CD8-positive, alpha-beta memory T cell (primary cell): ENCODE data around the gene HDGFL2. TPM values are rescaled to one million over a fixed set of nuclear protein-coding genes. Genes with fewer than 3 reads are reported as not detected.
A peak's percentile ranks its signal among the peaks of the same experiment; 100 is the strongest.

Experiments used
- CTCF ChIA-PET: fragments of 350-600 bp; sonication (Branson Sonifier 250); formaldehyde crosslinking; loops from one replicate; lab custom pipeline; 2021; ENCODE audit warnings: antibody characterized with exemption; lab: Charles Lee
- POLR2A ChIA-PET: fragments of 350-600 bp; sonication (Branson Sonifier 250); formaldehyde crosslinking; loops from one replicate; lab custom pipeline; 2021; ENCODE audit warnings: antibody characterized with exemption; lab: Charles Lee
- DNase-seq, 5 donors: peaks; one replicate each; pipeline versions ENCODE4 v3.0.0 to v3.0.0-alpha.2; 2020 to 2022; ENCODE audit warnings: mixed read lengths in 1 of 5
- H3K27ac ChIP-seq: one replicate; pipeline ENCODE4 v1.7.0; 2013; ENCODE audit warnings: low read depth, mild to moderate bottlenecking, low read length, moderate library complexity
- H3K27me3 ChIP-seq: 2 replicates; pipeline ENCODE4 v1.7.0; 2013; ENCODE audit warnings: low read length, mild to moderate bottlenecking; ENCODE audit not compliant: insufficient read depth, poor library complexity, severe bottlenecking
- H3K36me3 ChIP-seq: 2 replicates; pipeline ENCODE4 v1.7.0; 2013; ENCODE audit warnings: mild to moderate bottlenecking, low read length, moderate library complexity; ENCODE audit not compliant: insufficient read depth
- H3K4me1 ChIP-seq: 2 replicates; pipeline ENCODE4 v1.7.0; 2013; ENCODE audit warnings: mild to moderate bottlenecking, low read length, moderate library complexity; ENCODE audit not compliant: insufficient read depth
- H3K4me3 ChIP-seq: 2 replicates; pipeline ENCODE4 v1.7.0; 2013; ENCODE audit warnings: mild to moderate bottlenecking, low read length
- H3K9me3 ChIP-seq: 2 replicates; pipeline ENCODE4 v1.7.0; 2013; ENCODE audit warnings: mild to moderate bottlenecking, low read length
- H3K27ac Mint-ChIP-seq, 8 donors: one replicate each; pipeline ENCODE4 v1.8.0; 2020 to 2021; ENCODE audit warnings: mixed read lengths in 8 of 8, mild to moderate bottlenecking in 6 of 8, inconsistent platforms in 3 of 8, moderate library complexity in 3 of 8
- H3K27me3 Mint-ChIP-seq, 2 donors: one replicate each; pipeline ENCODE4 v1.8.0; 2020 to 2021; ENCODE audit warnings: mixed read lengths in 2 of 2, mild to moderate bottlenecking in 1 of 2, moderate library complexity in 1 of 2
- H3K36me3 Mint-ChIP-seq, 3 donors: one replicate each; pipeline ENCODE4 v1.8.0; 2020 to 2021; ENCODE audit warnings: mixed read lengths in 3 of 3, inconsistent platforms in 1 of 3, mild to moderate bottlenecking in 1 of 3
- H3K4me1 Mint-ChIP-seq, 3 donors: one replicate each; pipeline ENCODE4 v1.8.0; 2020 to 2021; ENCODE audit warnings: mixed read lengths in 3 of 3, inconsistent platforms in 1 of 3, mild to moderate bottlenecking in 1 of 3
- H3K4me3 Mint-ChIP-seq, 7 donors: one replicate each; pipeline ENCODE4 v1.8.0; 2020 to 2021; ENCODE audit warnings: mixed read lengths in 7 of 7, mild to moderate bottlenecking in 6 of 7, moderate library complexity in 4 of 7, inconsistent platforms in 2 of 7
- H3K9me3 Mint-ChIP-seq, 5 donors: one replicate each; pipeline ENCODE4 v1.8.0; 2020 to 2022; ENCODE audit warnings: mixed read lengths in 5 of 5, mild to moderate bottlenecking in 3 of 5, moderate library complexity in 2 of 5, inconsistent platforms in 1 of 5
- polyA plus RNA-seq: library from polyadenylated mRNA; unstranded; fragments of 300-500 nt; fragmentation: Illumina TruSeq; gene quantifications from one replicate; pipeline ENCODE4 v1.2.3, GENCODE V29; 2021
- total RNA-seq, 2 experiments: library from RNA; stranded (reverse); gene quantifications; one replicate each; pipeline ENCODE4 v1.2.3, GENCODE V29; 2021

HDGFL2 gene
- total and polyA plus RNA-seq, 3 experiments from 2014 or later: 24.9 to 45.4 (median 42.7) TPM

- H3K27me3 Mint-ChIP-seq: peaks cover 7 to 8% of the 10 kb centered on the region in 2 donors
- POLR2A ChIA-PET: no interaction called here
- Histone ChIP-seq H3K27me3 (no peaks in the 10 kb centered on the region), H3K27ac (no peak overlapping the region), H3K9me3 (no peaks in the 10 kb centered on the region), H3K4me1 (no peaks in the 10 kb centered on the region), H3K36me3 (no peaks in the 10 kb centered on the region), H3K4me3 (no peak overlapping the region)
- H3K27ac Mint-ChIP-seq: no peak overlapping the region
- DNase-seq: no peak
- H3K4me3 Mint-ChIP-seq: no peak overlapping the region
- no peaks in the 10 kb centered on the region for H3K4me1 Mint-ChIP-seq
- H3K36me3 Mint-ChIP-seq: no peaks in the 10 kb centered on the region
- CTCF ChIA-PET: no interaction called here
- no peaks in the 10 kb centered on the region for H3K9me3 Mint-ChIP-seq
Observed at GRCh38 chr19:4519521-4520277, 47.6 kb downstream of the HDGFL2 start.

- no peaks in the 10 kb centered on the region for H3K9me3 Mint-ChIP-seq
- Histone ChIP-seq H3K9me3 (no peaks in the 10 kb centered on the region), H3K27me3 (no peaks in the 10 kb centered on the region), H3K36me3 (no peaks in the 10 kb centered on the region), H3K4me3 (no peak overlapping the region), H3K27ac (no peak overlapping the region), H3K4me1 (no peaks in the 10 kb centered on the region)
- POLR2A ChIA-PET: no interaction called here
- H3K27ac Mint-ChIP-seq: no peak overlapping the region
- peaks cover 7 to 8% of the 10 kb centered on the region in 2 donors for H3K27me3 Mint-ChIP-seq
- H3K4me3 Mint-ChIP-seq: no peak overlapping the region
- H3K36me3 Mint-ChIP-seq: no peaks in the 10 kb centered on the region
- DNase-seq: no peak
- H3K4me1 Mint-ChIP-seq: no peaks in the 10 kb centered on the region
- CTCF ChIA-PET: no interaction called here
Observed at GRCh38 chr19:4521170-4521887, 49.2 kb downstream of the HDGFL2 start.

- no peaks in the 10 kb centered on the region for H3K9me3 ChIP-seq
- Mint-ChIP-seq H3K36me3 (no peaks in the 10 kb centered on the region), H3K4me1 (no peaks in the 10 kb centered on the region), H3K9me3 (no peaks in the 10 kb centered on the region), H3K27ac (no peak overlapping the region), H3K27me3 (peaks cover 7 to 8% of the 10 kb centered on the region in 2 donors), H3K4me3 (no peak overlapping the region)
- H3K27ac ChIP-seq: no peak overlapping the region
- H3K4me3 ChIP-seq: no peak overlapping the region
- no peaks in the 10 kb centered on the region for H3K27me3 ChIP-seq
- DNase-seq: no peak
- ChIA-PET POLR2A (no interaction called here), CTCF (no interaction called here)
- no peaks in the 10 kb centered on the region for H3K4me1 ChIP-seq
- H3K36me3 ChIP-seq: no peaks in the 10 kb centered on the region
Observed at GRCh38 chr19:4521888-4522242, 49.8 kb downstream of the HDGFL2 start.

GRCh38 chr19:4522291-4523002 lies 50.4 kb downstream of the HDGFL2 start:
- H3K27me3 ChIP-seq: no peaks in the 10 kb centered on the region
- H3K9me3 Mint-ChIP-seq: no peaks in the 10 kb centered on the region
- peaks cover 7 to 8% of the 10 kb centered on the region in 2 donors for H3K27me3 Mint-ChIP-seq
- no peak overlapping the region for H3K4me3 ChIP-seq
- H3K9me3 ChIP-seq: no peaks in the 10 kb centered on the region
- no peaks in the 10 kb centered on the region for H3K36me3 Mint-ChIP-seq
- H3K27ac ChIP-seq: no peak overlapping the region
- DNase-seq: no peak
- ChIA-PET POLR2A (no interaction called here), CTCF (interaction anchor here (1.0 kb wide), 1 partner anchor 254 kb away, joined by 3 read pairs; no protein-coding TSS in a partner anchor)
- no peaks in the 10 kb centered on the region for H3K36me3 ChIP-seq
- no peaks in the 10 kb centered on the region for H3K4me1 ChIP-seq
- no peak overlapping the region for H3K4me3 Mint-ChIP-seq
- no peaks in the 10 kb centered on the region for H3K4me1 Mint-ChIP-seq
- no peak overlapping the region for H3K27ac Mint-ChIP-seq

- H3K9me3 ChIP-seq: no peaks in the 10 kb centered on the region
- ChIA-PET POLR2A (no interaction called here), CTCF (interaction anchor here (0.8 to 1.8 kb wide), 4 partner anchors 9 to 256 kb away, joined by 3 to 11 read pairs (median 3); no protein-coding TSS in a partner anchor)
- no peak overlapping the region for H3K4me3 Mint-ChIP-seq
- no peaks in the 10 kb centered on the region for H3K36me3 ChIP-seq
- no peaks in the 10 kb centered on the region for H3K4me1 ChIP-seq
- H3K9me3 Mint-ChIP-seq: no peaks in the 10 kb centered on the region
- no peak overlapping the region for H3K4me3 ChIP-seq
- no peak overlapping the region for H3K27ac Mint-ChIP-seq
- no peaks in the 10 kb centered on the region for H3K27me3 ChIP-seq
- H3K27me3 Mint-ChIP-seq: peaks cover 7 to 8% of the 10 kb centered on the region in 2 donors
- no peak for DNase-seq
- H3K4me1 Mint-ChIP-seq: no peaks in the 10 kb centered on the region
- H3K27ac ChIP-seq: no peak overlapping the region
- no peaks in the 10 kb centered on the region for H3K36me3 Mint-ChIP-seq
Observed at GRCh38 chr19:4523306-4524110, 51.4 kb downstream of the HDGFL2 start.

GRCh38 chr19:4524808-4525562 lies 52.9 kb downstream of the HDGFL2 start:
- Histone ChIP-seq H3K27me3 (no peaks in the 10 kb centered on the region), H3K36me3 (no peaks in the 10 kb centered on the region), H3K4me1 (no peaks in the 10 kb centered on the region), H3K27ac (no peak overlapping the region), H3K9me3 (no peaks in the 10 kb centered on the region), H3K4me3 (no peak overlapping the region)
- ChIA-PET CTCF (interaction anchor here (0.6 to 1.8 kb wide), 8 partner anchors 9 to 278 kb away, joined by 3 to 11 read pairs (median 4); partner anchors contain the start of genes PLIN5 and YJU2), POLR2A (no interaction called here)
- H3K27me3 Mint-ChIP-seq: peaks cover under 1 to 9% of the 10 kb centered on the region in 2 donors
- no peaks in the 10 kb centered on the region for H3K9me3 Mint-ChIP-seq
- no peaks in the 10 kb centered on the region for H3K4me1 Mint-ChIP-seq
- no peaks in the 10 kb centered on the region for H3K36me3 Mint-ChIP-seq
- H3K4me3 Mint-ChIP-seq: peak overlapping the region in 1 of 7 donors; percentile 44
- peak; percentile 32 to 72 (median 46) for DNase-seq
- H3K27ac Mint-ChIP-seq: no peak overlapping the region

- no peak overlapping the region for H3K4me3 Mint-ChIP-seq
- ChIA-PET CTCF (interaction anchor here (0.6 to 1.8 kb wide), 8 partner anchors 9 to 278 kb away, joined by 3 to 11 read pairs (median 4); partner anchors contain the start of genes PLIN5 and YJU2), POLR2A (no interaction called here)
- H3K4me3 ChIP-seq: no peak overlapping the region
- no peaks in the 10 kb centered on the region for H3K36me3 Mint-ChIP-seq
- H3K27ac ChIP-seq: no peak overlapping the region
- DNase-seq: no peak
- no peaks in the 10 kb centered on the region for H3K27me3 ChIP-seq
- no peaks in the 10 kb centered on the region for H3K9me3 Mint-ChIP-seq
- no peaks in the 10 kb centered on the region for H3K36me3 ChIP-seq
- H3K4me1 Mint-ChIP-seq: no peaks in the 10 kb centered on the region
- no peaks in the 10 kb centered on the region for H3K4me1 ChIP-seq
- no peaks in the 10 kb centered on the region for H3K9me3 ChIP-seq
- H3K27ac Mint-ChIP-seq: peak overlapping the region in 1 of 8 donors; percentile 47
- H3K27me3 Mint-ChIP-seq: peaks cover 0 to 9% of the 10 kb centered on the region in 2 donors
Observed at GRCh38 chr19:4525563-4526002, 53.5 kb downstream of the HDGFL2 start.
